Neural progenitor cell (in vitro differentiated cells): ENCODE results near the gene LAMP1. TPM values are rescaled to one million over a fixed set of nuclear protein-coding genes. Genes with fewer than 3 reads are reported as not detected.
"Not testable (repeated sequence)": the region's sequence is repeated elsewhere in the genome, so short reads cannot be mapped to it uniquely, and the experiment has no call there.

ENCODE experiments used
- DNase-seq: peaks from one replicate; pipeline ENCODE4 v3.0.0-alpha.2; 2016; ENCODE audit warnings: low spot score
- H2AFZ ChIP-seq: fragments of 200-600 bp; sonication (generic); replicated peaks from 2 replicates; pipeline ENCODE4 v1.6.1; 2016; ENCODE audit warnings: antibody characterized with exemption
- H3F3A ChIP-seq: fragments of 200-600 bp; sonication (generic); 2 replicates; pipeline ENCODE4 v1.6.1; 2016; ENCODE audit warnings: antibody characterized with exemption, low read depth
- H3K27ac ChIP-seq: fragments of 200-600 bp; sonication (generic); 2 replicates; pipeline ENCODE4 v1.5.1; 2016; ENCODE audit warnings: mild to moderate bottlenecking
- H3K27me3 ChIP-seq: fragments of 200-600 bp; sonication (generic); 2 replicates; pipeline ENCODE4 v1.6.1; 2016; ENCODE audit warnings: mild to moderate bottlenecking, moderate library complexity
- H3K36me3 ChIP-seq: fragments of 200-600 bp; sonication (generic); 2 replicates; pipeline ENCODE4 v1.5.1; 2016
- H3K4me1 ChIP-seq: fragments of 200-600 bp; sonication (generic); 2 replicates; pipeline ENCODE4 v1.6.1; 2016; ENCODE audit warnings: mixed run types
- H3K4me2 ChIP-seq: fragments of 200-600 bp; sonication (generic); 2 replicates; pipeline ENCODE4 v1.6.1; 2016
- H3K4me3 ChIP-seq: fragments of 200-600 bp; sonication (generic); 2 replicates; pipeline ENCODE4 v1.5.1; 2016
- H3K79me2 ChIP-seq: fragments of 200-600 bp; sonication (generic); 2 replicates; pipeline ENCODE4 v1.6.1; 2016; ENCODE audit warnings: low read depth
- H3K9ac ChIP-seq: fragments of 200-600 bp; sonication (generic); 2 replicates; pipeline ENCODE4 v1.6.1; 2016
- H3K9me3 ChIP-seq: fragments of 200-600 bp; sonication (generic); 2 replicates; pipeline ENCODE4 v1.5.1; 2016; ENCODE audit warnings: low read depth
- H4K20me1 ChIP-seq: fragments of 200-600 bp; sonication (generic); 2 replicates; pipeline ENCODE4 v1.6.1; 2016; ENCODE audit warnings: low read depth
- H3K27ac Mint-ChIP-seq: 3 replicates; pipeline ENCODE4 v1.8.0; 2021; ENCODE audit warnings: mixed read lengths
- H3K27me3 Mint-ChIP-seq: 2 replicates; pipeline ENCODE4 v1.8.0; 2022; ENCODE audit warnings: low read depth, mild to moderate bottlenecking, inconsistent platforms, moderate library complexity, mixed read lengths; ENCODE audit not compliant: insufficient read depth
- H3K36me3 Mint-ChIP-seq: 3 replicates; pipeline ENCODE4 v1.8.0; 2021; ENCODE audit warnings: mixed read lengths
- H3K4me1 Mint-ChIP-seq: 3 replicates; pipeline ENCODE4 v1.8.0; 2021; ENCODE audit warnings: mixed read lengths
- H3K4me3 Mint-ChIP-seq: 3 replicates; pipeline ENCODE4 v1.8.0; 2021; ENCODE audit warnings: mild to moderate bottlenecking, moderate library complexity, mixed read lengths
- H3K9me3 Mint-ChIP-seq: 3 replicates; pipeline ENCODE4 v1.8.0; 2020; ENCODE audit warnings: mixed read lengths
- EZH2 ChIP-seq: fragments of 200-600 bp; sonication (generic); IDR thresholded peaks from 2 replicates; pipeline ENCODE4 v1.6.1; 2017; ENCODE audit warnings: antibody characterized with exemption, mild to moderate bottlenecking, moderate library complexity
- EZH2phosphoT487 ChIP-seq: fragments of 200-600 bp; sonication (generic); IDR thresholded peaks from 2 replicates; pipeline ENCODE4 v1.6.1; 2017; ENCODE audit warnings: antibody characterized with exemption
- total RNA-seq: library from RNA; depleted of rRNA; stranded (reverse); fragments of >200 nt; gene quantifications from 2 replicates; pipeline ENCODE4 v1.2.3, GENCODE V29; 2015; ENCODE audit warnings: low replicate concordance
- TF ChIP-seq, protein P1 (sequence below): fragments of 200-600 bp; sonication (generic); IDR thresholded peaks from 2 replicates; pipeline ENCODE4 v1.5.1; 2017; ENCODE audit warnings: antibody characterized with exemption, mild to moderate bottlenecking

LAMP1 gene, protein sequence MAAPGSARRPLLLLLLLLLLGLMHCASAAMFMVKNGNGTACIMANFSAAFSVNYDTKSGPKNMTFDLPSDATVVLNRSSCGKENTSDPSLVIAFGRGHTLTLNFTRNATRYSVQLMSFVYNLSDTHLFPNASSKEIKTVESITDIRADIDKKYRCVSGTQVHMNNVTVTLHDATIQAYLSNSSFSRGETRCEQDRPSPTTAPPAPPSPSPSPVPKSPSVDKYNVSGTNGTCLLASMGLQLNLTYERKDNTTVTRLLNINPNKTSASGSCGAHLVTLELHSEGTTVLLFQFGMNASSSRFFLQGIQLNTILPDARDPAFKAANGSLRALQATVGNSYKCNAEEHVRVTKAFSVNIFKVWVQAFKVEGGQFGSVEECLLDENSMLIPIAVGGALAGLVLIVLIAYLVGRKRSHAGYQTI
- 49.7 and 64.6 TPM in 2 replicates for total RNA-seq

DNA sequence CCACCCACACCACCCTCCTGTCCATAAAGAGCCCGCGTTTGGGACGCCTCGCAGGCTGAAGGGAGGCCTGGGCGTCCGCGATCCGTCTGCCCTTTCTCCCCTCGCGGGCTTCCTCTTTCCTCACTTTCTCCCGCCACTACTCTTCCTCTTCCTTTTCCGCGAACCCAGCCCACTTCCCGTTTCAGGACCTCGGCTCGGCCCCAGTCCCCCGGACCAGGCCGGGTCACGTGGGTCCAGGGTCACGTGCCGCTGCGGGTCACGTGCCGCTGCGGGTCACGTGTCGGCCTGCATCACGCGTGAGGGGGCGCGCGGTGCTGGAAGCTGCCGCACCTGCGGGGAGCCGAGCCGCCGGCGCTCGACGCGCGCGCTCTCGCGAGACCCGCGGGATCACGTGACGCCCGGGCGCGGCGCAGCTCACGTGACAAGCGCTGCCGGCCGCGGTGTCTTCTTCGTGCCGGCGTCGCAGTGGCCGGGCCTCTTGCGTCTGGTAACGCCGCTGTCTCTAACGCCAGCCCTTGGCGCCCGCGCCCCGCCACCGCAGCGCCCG lies at the start of gene LAMP1:
LAMP1 (plus strand) TSS at position 417 of the 547 bp plus-strand sequence. CDS start 196 bp downstream, outside the sequence.
- Histone ChIP-seq H3K27me3 (peaks cover 13% of the 10 kb centered on the region), H3K4me1 (peaks cover 15% of the 10 kb centered on the region), H3K79me2 (peaks cover 46% of the 10 kb centered on the region), H3K27ac (no peak within 1 kb of the TSS), H3K36me3 (no peaks in the 10 kb centered on the region), H3K9ac (peak within 1 kb of the TSS; percentile 88), H3F3A (peaks cover 11% of the 10 kb centered on the region), H4K20me1 (no peaks in the 10 kb centered on the region), H3K4me2 (peak within 1 kb of the TSS; percentile 85), H3K4me3 (peak within 1 kb of the TSS; percentile 67), H3K9me3 (no peaks in the 10 kb centered on the region), H2AFZ (peak within 1 kb of the TSS; percentile 92)
- peak; percentile 98 for DNase-seq
- Mint-ChIP-seq H3K4me3 (peak within 1 kb of the TSS; percentile 95), H3K27me3 (peaks cover 19% of the 10 kb centered on the region), H3K9me3 (peaks cover 8% of the 10 kb centered on the region), H3K27ac (peak within 1 kb of the TSS; percentile 99), H3K36me3 (peaks cover 2% of the 10 kb centered on the region), H3K4me1 (peaks cover 27% of the 10 kb centered on the region)
- TF ChIP-seq EZH2phosphoT487 = no peak
- TF ChIP-seq, protein P1, sequence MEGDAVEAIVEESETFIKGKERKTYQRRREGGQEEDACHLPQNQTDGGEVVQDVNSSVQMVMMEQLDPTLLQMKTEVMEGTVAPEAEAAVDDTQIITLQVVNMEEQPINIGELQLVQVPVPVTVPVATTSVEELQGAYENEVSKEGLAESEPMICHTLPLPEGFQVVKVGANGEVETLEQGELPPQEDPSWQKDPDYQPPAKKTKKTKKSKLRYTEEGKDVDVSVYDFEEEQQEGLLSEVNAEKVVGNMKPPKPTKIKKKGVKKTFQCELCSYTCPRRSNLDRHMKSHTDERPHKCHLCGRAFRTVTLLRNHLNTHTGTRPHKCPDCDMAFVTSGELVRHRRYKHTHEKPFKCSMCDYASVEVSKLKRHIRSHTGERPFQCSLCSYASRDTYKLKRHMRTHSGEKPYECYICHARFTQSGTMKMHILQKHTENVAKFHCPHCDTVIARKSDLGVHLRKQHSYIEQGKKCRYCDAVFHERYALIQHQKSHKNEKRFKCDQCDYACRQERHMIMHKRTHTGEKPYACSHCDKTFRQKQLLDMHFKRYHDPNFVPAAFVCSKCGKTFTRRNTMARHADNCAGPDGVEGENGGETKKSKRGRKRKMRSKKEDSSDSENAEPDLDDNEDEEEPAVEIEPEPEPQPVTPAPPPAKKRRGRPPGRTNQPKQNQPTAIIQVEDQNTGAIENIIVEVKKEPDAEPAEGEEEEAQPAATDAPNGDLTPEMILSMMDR = no peak
- no peak for TF ChIP-seq EZH2

DNA sequence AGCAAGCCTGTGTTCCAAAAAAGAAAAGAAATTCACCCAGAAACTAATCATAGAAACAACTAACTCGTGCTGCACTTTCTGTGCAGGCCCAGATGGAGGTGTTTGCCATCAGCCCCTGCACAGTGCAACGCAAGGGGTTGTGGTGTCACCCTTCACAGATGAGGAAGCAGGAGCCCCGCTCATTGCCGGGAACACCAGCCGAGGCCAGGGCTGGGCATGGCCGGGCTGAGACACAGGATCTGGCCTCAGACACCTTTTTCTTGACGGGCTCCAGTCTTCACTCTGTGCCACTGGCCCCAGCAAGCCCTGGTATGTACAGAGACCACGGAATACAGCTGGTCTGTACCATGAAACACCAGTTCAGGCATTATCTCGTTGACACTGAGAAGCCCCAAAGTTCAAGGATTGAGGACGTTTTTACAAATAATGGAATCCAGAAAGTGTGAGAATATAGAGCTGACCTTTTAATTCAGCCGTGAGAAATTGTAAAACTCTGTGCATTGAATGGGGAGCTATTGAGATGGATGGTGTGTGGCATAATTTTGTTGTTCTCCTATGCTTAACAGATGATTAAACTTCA lies 44.4 kb upstream of the LAMP1 start:
- Histone ChIP-seq H3K9ac (no peak overlapping the region), H3K79me2 (no peaks in the 10 kb centered on the region), H3K36me3 (peaks cover 9% of the 10 kb centered on the region), H4K20me1 (no peaks in the 10 kb centered on the region), H3K9me3 (no peaks in the 10 kb centered on the region), H3K27me3 (no peaks in the 10 kb centered on the region), H3K4me2 (no peak overlapping the region), H3K4me3 (no peak overlapping the region), H3K27ac (no peak overlapping the region), H3K4me1 (no peaks in the 10 kb centered on the region), H3F3A (no peaks in the 10 kb centered on the region), H2AFZ (no peak overlapping the region)
- Mint-ChIP-seq H3K36me3 (peaks cover 29% of the 10 kb centered on the region), H3K9me3 (no peaks in the 10 kb centered on the region), H3K4me3 (no peak overlapping the region), H3K4me1 (peaks cover 6% of the 10 kb centered on the region), H3K27ac (no peak overlapping the region), H3K27me3 (peaks cover 5% of the 10 kb centered on the region)
- TF ChIP-seq EZH2phosphoT487 (no peak), EZH2 (no peak)
- TF ChIP-seq, protein P1 = no peak
- DNase-seq = no peak

DNA sequence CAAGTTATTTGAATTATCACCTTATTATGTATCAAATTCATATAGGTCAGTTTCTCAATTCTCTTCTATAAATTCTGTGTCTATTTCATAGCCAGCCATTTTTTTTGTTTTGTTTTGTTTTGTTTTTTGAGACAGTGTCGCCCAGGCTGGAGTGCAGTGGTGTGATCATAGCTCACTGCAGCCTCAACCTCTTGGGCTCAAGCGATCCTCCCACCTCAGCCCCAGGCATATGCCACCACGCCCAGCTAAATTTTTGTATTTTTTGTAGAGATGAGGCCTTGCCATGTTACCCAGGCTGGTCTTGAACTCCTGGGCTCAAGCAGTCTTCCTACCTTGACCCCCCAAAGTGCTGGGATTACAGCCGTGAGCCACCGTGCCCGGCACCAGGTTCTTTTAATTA lies 39.1 kb upstream of the LAMP1 start:
- H3K4me3 ChIP-seq, H3K4me3 Mint-ChIP-seq, H3K4me1 Mint-ChIP-seq, H3K4me1 ChIP-seq, H4K20me1 ChIP-seq, H3K9me3 Mint-ChIP-seq, H3K79me2 ChIP-seq, H3K9ac ChIP-seq, H3K27ac ChIP-seq, DNase-seq, H3F3A ChIP-seq, H3K9me3 ChIP-seq, H3K27me3 ChIP-seq, H3K27ac Mint-ChIP-seq, H3K27me3 Mint-ChIP-seq, H2AFZ ChIP-seq, H3K4me2 ChIP-seq: not testable (repeated sequence)
- peaks cover 36% of the 10 kb centered on the region for H3K36me3 Mint-ChIP-seq
- peaks cover 18% of the 10 kb centered on the region for H3K36me3 ChIP-seq
